Coronary artery (tissue), 2 donors: ENCODE measurements around the gene PRELID2.
"Not testable (repeated sequence)": the region's sequence is repeated elsewhere in the genome, so short reads cannot be mapped to it uniquely, and the experiment has no call there.

Experiments used
- DNase-seq: peaks from one replicate; pipeline ENCODE4 v3.0.0-alpha.2; 2017; ENCODE audit warnings: low spot score
- H3K27ac ChIP-seq, 2 donors: fragments of 200-600 bp; sonication (generic); one replicate each; pipeline ENCODE4 v1.5.1; 2016 to 2019
- H3K4me3 ChIP-seq: fragments of 200-600 bp; sonication (generic); 2 replicates; pipeline ENCODE4 v1.5.1; 2016; ENCODE audit warnings: mild to moderate bottlenecking, moderate library complexity
- CTCF ChIP-seq: fragments of 200-600 bp; sonication (generic); IDR thresholded peaks from one replicate; pipeline ENCODE4 v1.5.1; 2019; ENCODE audit warnings: antibody characterized with exemption

The PRELID2 gene

GRCh38 chr5:145840458-145841132, 5.5 kb upstream of the PRELID2 start:
- no peak for TF ChIP-seq CTCF
- Histone ChIP-seq H3K4me3 (no peak overlapping the region), H3K27ac (no peak overlapping the region)
- no peak for DNase-seq

- H3K4me3 ChIP-seq = no peak overlapping the region
Observed at GRCh38 chr5:145838276-145838675, 3.1 kb upstream of the PRELID2 start.

GRCh38 chr5:145836241-145836640, 1.1 kb upstream of the PRELID2 start:
- not testable (repeated sequence) for H3K27ac ChIP-seq, DNase-seq, H3K4me3 ChIP-seq

More at GRCh38 chr5:145838276-145838675, 3.1 kb upstream of the PRELID2 start:
- no peak overlapping the region for H3K27ac ChIP-seq
- no peak for DNase-seq
- no peak for TF ChIP-seq CTCF

- peak overlapping the region; percentile 90 for H3K4me3 ChIP-seq
- no peak for DNase-seq
- TF ChIP-seq CTCF = no peak
Observed at GRCh38 chr5:145835848-145836239, 702 bp upstream of the PRELID2 start.

GRCh38 chr5:145834554-145834916, 607 bp downstream of the PRELID2 start:
- H3K27ac ChIP-seq = peak overlapping the region; percentile 80 to 85

More at GRCh38 chr5:145835848-145836239, 702 bp upstream of the PRELID2 start:
- peak overlapping the region; percentile 80 to 85 for H3K27ac ChIP-seq

GRCh38 chr5:145833631-145834200, 1.4 kb downstream of the PRELID2 start:
- no peak overlapping the region for H3K27ac ChIP-seq

More at GRCh38 chr5:145834554-145834916, 607 bp downstream of the PRELID2 start:
- no peak for DNase-seq
- no peak for TF ChIP-seq CTCF
- H3K4me3 ChIP-seq = peak overlapping the region; percentile 90

GRCh38 chr5:145830594-145830993, 4.5 kb downstream of the PRELID2 start:
- no peak for DNase-seq
- no peak for TF ChIP-seq CTCF
- H3K4me3 ChIP-seq = no peak overlapping the region
- peak overlapping the region in 1 of 2 donors; percentile 25 for H3K27ac ChIP-seq

More at GRCh38 chr5:145833631-145834200, 1.4 kb downstream of the PRELID2 start:
- no peak for DNase-seq
- H3K4me3 ChIP-seq = peak overlapping the region; percentile 90
- TF ChIP-seq CTCF = no peak
